GM12878 (cell line): ENCODE measurements around the gene TEAD4.

ENCODE experiments used
- EED ChIP-seq: sonication (generic); IDR thresholded peaks from 2 replicates; pipeline ENCODE4 v1.6.1; 2016; ENCODE audit warnings: antibody characterized with exemption, low read depth
- ESRRA ChIP-seq: IDR thresholded peaks from 2 replicates; pipeline ENCODE4 v1.6.1; 2012; ENCODE audit warnings: mild to moderate bottlenecking, low read length, improper control_type of control experiment
- POLR2A ChIP-seq: IDR thresholded peaks from 2 replicates; pipeline ENCODE4 v1.6.1; 2011; ENCODE audit warnings: low read depth, mild to moderate bottlenecking, low read length

GRCh38 chr12:3038166-3038565 lies 79.0 kb downstream of the TEAD4 start:
- no peak for TF ChIP-seq POLR2A
- no peak for TF ChIP-seq EED
- no peak for TF ChIP-seq ESRRA
